GM19452 (cell line): ENCODE data around the gene AIP.
A peak's percentile ranks its signal among the peaks of the same experiment; 100 is the strongest.
"Not testable (repeated sequence)": the region's sequence is repeated elsewhere in the genome, so short reads cannot be mapped to it uniquely, and the experiment has no call there.

Experiments used
- ATAC-seq: cut with Tn5 transposase; IDR thresholded peaks from one replicate; pipeline ENCODE4 v1.9.1; 2021; ENCODE audit not compliant: unreplicated experiment

The AIP gene

DNA sequence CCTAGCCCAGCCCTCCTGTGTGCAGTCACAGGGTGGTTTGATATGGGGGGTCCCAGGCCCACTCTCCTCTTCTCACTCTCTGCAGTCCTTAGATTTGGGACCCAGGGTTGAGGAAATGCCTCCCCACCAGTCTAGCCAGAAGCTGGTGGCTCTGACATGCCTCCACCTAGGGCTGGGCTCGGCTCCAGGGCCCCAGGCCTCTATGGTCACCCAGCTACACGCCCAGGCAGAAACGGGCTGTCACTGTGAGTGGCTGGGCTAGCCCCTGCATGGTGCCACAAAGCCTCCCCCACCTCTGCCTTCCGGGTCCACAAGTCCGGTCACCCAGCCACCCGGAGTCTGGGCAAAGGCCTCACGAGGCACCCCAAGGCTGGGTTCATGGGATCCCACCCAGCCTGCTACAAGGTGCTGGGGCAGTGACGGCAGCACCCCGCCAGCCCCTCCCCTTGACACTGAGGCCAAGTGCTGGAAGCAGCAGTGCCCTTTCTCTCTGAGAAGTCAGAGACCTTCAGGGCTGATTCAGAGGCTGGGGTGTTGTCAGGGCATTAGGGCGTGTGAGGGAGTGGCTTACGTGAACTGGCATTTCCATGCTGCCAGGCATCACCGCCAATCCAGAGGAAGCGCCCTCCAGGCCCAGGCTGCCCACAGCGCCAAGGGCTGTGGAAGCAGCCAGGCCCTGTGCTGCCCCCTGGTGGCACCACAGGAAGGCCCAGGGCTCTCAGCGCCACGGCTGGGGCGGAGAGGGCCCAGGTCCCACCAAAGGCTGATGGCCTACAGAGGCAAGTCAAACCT is 23.0 kb downstream of the AIP start:
- ATAC-seq = no peak

DNA sequence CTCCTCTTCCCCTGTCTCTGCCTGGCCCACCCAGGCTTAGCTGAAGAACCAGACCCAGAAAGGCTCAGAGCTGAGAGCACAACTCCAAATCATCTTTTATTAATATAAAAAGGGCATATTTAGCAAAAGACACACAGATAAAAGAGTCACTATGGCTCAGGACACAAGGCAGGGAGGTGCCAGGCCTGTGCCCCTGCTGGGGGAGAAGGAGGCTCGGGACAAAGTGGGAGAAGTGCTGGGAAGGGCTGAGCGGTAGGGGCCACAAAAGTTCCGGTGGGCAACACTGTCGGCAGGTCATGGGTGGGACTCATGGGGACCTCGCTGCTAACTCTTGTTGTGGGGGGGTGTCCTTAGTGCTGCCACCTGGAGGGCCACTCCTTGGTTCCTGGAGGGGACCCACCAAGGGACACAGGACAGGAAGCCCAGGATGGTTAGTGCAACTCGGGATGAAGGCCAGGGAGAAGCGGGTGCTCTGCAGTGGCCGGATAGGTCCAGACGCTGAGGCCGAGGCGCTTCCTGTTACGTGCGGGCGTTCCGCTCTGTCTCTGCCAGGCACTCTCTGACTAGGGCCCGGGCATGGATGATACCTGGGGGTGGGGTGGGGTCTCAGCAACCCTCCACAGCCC is 23.7 kb downstream of the AIP start:
- ATAC-seq = no peak

DNA sequence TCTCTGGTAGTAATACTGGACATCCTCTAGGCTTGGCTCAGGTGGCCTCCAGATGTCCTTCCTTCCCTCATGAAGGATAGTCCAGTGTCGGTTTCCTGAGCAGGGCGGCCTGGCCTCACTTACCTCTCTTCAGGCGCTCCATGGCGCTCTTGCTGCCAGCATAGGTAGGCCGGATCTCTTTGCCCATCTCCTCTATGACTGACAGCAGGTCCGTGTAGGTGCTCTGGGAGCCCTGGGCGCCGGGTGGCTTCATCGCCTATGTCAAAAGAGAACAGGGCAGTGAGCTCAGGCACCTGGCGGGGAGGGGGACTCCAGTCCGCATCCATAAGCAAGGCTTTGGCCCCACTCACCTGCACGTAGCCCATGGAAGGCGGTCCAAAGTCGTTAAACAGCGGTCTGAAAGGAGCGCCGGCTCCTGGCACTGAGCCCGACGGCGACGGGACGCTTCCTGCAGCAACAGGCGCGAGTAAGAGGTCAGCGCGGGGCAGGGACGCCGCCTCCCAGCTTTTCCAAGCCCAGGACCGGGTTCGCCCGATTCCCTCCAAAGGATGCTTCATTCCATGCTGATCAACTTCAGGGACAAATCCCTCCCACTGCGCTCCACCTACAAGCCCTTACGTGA is 24.5 kb downstream of the AIP start:
- ATAC-seq = no peak

DNA sequence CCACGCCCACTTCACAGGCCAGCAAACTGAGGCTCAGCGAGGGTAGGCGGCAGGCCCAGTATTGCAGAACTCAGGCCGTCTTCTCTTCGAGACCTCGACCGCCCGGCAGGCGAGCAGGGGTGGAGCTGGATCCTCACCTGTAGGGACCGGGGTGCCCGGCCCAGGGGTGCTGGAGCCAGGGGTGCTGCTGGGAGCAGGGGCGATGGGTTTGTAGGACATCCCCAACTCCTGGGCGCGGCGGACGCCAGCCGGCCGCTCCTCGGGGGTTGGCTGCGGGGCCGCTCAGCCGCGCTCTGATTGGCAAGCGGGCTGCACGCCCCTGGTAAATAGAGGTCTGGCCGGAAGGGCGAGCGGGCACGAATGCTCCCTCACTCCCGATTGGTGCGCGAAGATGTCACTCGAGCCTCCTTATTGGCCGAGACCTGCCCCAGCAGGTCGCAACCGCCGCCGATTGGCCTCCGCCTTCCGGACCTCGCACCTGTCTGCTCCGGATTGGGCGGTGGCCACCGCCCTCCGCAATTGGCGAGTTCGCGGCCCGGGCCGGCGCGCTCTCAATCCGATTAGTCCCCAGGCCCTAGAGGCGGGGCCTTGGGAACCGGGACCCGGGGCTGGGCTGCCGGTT is 25.1 kb downstream of the AIP start, which contains the start of gene CDK2AP2:
Gene CDK2AP2 (minus strand): TSS at position 299 of the 622 bp plus-strand sequence. CDS start 80 bp downstream, at position 219.
- peak; percentile 76 for ATAC-seq

DNA sequence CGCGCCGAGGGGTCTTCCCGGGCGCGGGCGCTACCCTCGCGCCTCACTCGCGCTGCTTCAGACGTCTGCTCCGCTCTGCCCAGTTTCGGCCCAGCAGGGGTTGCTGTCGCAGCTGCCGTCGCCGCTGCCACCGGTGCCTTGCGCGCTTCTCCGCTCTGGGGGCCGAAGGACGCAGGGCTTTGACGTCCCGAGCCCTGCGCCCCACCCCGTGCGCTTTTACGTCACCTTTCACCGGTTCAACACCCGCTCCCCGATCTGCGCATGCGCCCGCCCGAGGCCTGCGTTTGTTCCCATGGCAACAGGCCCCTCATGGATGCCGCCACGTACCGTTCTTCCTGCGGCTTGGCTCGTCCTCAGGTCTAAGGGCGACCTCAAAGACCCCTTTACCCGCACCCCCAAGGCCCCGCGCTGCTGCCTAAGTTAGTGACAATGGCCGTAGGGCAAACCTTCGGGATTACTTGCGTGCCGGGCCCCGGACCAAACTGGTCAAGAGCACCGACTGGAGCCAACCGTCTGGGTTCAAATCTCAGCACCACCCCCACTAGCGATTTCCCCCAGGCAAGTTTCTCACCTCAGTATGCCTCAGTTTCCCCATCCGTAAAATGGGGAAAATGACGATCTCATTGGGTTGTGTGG is 25.8 kb downstream of the AIP start:
- ATAC-seq = peak; percentile 39

DNA sequence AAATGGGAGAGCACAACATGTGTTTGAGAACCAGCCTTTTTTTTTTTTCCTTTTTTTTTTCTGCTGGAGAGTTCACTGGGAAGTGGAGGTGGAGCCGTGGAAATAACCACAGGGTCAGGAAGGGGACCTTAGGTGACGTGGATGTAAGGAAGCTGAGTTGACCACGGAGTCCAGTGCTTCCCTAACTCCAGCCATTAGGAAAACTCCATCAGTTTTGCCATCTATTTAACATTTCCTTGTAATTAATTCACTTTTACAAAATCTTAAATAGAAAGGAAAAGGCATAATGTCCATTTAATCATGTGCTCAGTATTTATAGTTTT is 27.2 kb downstream of the AIP start:
- no peak for ATAC-seq

DNA sequence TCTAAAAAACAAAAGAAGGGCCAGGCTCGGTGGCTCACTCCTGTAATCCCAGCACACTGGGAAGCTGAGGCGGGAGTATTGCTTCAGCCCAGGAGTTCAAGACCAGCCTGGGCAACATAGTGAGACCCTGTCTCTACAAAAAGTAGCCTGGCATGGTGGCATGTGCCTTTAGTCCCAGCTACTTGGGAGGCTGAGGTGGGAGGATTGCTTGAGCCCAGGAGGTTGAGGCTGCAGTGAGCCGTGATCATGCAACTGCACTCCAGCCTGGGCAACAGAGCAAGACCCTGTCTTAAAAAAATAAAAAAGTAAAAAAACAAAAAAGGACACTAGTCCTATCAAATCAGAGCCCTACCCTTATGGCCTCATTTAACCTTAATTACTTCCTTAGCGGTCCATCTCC is 28.7 kb downstream of the AIP start:
- not testable (repeated sequence) for ATAC-seq

DNA sequence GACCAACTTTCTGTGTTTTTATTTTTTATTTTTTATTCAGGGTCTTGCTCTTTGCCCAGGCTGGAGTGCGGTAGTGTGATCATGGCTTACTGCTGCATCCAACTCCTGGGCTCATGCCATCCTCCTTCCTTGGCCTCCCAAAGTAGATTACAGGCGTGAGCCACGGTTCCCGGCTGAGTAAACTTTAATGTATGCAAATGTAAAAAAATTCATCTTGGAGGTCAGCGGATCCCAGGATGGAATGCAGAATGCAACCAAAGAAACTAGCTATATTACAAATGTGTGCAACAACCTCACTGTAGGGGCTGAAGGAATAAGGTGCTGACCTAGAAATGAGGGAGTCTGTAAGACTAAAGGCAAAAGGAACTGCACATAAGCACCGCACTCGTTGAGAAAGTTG is 31.3 kb downstream of the AIP start:
- no peak for ATAC-seq

DNA sequence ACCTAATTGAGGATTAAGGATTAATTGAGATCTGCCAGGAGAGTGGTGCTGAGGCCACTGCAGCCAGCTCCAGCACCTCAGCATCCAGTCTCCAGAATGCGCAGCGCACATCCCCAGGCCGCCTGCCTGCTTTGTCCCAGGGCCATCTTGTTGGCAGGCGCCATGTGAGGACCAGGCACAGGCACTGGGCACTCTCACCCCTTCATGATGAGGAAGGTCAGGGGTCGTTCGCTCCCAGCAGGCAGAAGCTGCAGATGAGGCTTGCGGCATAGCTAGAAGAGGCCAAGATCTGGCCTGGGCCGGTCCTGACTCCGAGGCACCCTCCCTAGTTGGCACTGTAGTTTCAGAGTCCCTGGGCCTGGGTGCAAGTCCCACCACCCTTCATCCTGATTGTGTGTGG is 34.0 kb downstream of the AIP start:
- ATAC-seq = no peak

DNA sequence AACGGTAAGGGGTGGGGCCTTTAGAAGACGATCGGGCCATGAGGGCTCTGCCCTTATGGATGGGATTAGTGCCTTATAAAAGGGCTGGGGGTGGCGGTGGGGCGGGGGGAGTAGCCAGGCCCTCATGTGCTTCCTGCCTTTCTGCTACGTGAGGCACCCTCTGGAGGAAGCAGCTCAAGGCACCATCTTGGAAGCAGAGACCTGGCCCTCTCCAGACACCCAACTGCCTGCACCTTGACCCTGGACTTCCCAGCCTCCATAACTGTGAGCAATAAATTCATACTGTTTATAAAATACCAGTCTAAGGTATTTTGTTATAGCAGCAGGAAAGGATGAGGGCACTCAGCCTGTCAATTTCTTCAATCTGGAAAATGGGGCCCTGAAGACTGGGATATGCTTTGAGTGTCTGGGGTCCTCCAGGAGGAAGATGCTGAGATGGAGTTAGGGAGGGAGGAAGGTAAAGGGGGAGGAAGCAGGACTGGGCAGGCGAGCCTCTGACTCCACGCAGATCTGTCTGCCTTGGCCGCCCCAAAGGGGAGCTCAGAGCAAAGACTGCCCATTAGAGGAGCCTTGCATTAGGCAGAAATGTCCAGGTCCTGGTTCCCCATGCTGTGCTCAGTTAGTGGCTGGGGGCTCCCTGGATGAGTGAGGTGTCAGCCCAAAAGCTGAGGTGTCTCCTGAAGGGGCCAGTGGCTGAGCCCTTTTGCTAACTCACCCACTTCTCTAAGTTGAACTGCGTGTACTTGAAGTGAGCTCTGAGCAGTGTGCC is 35.1 kb downstream of the AIP start:
- no peak for ATAC-seq

DNA sequence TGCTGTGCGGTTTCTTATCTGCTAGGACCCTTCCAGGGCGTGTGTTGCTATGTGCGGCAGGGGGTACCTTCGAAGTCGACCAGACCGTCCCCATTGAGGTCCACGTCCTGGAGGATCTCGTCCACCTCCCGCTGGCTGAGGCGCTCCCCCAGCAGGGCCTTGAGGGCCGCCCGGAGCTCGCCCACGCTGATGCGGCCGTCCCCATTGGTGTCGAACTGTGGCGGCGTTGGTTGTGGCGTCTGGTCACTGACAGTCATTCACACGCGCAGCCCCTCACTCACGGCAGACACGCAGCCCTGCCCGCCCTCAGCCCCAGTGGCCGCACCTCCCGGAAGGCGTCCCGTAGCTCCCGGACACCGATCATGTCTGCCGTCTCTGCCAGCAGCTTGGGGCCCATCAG is 36.9 kb downstream of the AIP start:
- no peak for ATAC-seq

DNA sequence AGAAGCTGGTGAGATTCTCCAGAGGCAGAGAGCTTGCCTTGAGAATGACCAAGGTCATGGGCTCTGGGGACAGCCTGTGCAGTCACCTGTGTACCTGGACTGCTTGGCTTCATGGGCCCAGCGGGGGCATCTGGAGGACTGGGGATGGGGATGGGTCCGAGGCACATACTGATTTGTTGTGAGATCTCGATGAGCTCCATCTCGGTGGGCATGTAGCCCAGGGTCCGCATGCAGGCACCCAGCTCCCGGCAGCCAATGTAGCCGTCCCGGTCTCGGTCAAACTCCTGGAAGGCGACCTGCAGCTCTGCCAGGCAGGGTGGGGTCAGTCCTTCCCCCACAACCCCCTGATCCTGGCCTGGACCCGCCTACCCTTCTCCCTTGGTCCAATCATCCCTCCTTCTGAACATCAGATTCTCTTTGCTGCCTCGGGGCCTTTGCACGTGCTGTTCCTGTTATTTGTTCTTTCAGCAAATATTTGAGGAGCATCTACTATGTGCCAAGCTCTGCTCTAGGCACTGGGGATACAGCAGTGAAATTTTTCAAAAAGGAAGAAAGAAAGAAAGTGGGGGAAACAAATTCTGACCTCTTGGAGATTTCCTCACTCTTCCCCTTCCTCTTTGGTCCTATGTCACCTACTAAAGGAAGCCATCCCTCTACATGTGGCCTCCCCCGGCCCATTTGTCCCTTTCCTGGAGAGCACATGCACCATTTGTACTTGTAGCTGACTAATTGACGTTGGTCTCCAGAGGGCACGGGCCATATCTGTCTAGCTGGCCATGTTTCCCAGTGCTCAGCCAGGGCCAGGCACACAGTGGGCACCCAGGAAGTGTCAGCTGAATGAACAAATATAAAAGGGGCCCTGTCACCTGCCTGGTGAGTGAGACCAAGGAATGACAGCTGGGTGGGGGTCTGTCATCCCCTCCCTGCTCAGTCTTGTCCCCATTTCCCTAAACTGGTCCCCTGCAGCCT is 38.3 kb downstream of the AIP start:
- no peak for ATAC-seq

DNA sequence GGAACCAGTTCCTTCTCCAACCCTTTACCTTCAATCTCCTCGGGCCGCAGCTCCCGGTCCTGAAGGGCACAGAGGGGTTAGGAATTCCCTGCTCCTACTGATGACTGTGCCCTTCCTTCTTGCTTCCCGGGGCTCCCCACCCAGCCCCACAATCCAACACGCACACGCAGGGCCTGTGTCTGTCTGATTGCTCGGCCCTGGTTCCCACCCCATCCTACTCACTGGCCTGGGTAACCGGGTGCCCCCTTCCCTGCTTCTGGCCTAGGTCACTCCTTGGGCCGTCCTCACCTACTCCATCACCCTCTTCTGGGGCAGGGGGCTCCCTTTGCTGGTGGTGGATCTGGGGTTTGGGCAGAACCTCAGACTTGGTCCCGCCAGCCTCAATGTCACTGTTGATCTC is 39.1 kb downstream of the AIP start:
- ATAC-seq = no peak

DNA sequence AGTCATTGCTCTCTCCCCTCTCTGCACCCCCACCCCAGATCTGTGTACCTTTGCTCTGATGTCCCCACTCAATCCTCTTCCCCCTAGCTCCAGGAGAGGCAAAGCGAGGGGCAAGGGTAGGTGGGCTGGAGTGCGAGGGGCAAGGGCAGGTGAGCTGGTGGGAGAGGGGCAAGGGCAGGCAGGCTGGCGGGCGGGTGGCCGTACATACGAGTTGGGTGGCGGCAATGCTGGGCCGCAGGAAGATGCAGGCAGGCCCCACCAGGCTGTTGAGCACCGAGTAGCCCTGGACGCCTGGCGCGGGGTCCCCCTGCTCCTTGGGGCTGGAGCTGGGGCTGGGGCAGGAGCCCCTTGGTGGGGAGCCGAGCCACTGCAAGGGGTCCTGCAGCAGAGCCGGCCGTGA is 39.5 kb downstream of the AIP start:
- no peak for ATAC-seq

DNA sequence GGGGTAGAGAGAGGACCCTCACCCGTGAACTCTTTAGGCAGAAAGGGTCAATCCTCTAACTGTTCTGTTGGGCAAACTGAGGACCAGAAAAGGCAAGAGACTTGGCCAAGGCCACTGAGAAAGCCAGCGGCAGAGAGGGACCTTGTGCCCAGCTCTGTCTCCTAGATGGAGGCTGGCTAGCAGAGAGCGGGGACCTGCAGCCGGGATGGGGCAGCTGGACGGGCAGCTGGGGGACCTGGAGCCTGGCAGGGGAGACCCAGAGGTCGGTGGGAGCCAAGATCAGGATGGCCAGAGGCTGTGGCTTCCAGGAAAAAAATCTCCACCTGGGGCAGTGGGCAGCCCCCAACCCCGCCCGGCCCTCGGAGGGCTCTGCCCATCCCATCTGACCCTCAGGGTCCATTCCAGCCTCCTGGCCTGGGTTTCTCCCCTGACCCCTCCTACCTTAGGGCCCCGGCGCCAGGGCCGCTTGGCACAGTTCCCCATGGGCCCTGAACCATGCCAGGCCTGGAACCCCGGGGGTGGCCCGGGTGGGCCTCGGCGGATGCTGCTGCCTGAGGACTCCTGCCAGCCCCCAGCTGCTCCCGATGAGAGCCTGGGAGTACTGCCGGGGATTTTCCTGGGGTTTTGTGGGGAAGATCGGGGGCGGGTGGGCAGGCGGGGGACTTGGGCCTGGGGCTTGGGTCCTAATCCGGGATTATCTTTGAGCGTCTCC is 40.2 kb downstream of the AIP start, which contains the start of gene CABP2:
Gene CABP2 (minus strand): TSS at position 603 of the 712 bp plus-strand sequence. CDS start 120 bp downstream, at position 483.
- ATAC-seq = no peak

DNA sequence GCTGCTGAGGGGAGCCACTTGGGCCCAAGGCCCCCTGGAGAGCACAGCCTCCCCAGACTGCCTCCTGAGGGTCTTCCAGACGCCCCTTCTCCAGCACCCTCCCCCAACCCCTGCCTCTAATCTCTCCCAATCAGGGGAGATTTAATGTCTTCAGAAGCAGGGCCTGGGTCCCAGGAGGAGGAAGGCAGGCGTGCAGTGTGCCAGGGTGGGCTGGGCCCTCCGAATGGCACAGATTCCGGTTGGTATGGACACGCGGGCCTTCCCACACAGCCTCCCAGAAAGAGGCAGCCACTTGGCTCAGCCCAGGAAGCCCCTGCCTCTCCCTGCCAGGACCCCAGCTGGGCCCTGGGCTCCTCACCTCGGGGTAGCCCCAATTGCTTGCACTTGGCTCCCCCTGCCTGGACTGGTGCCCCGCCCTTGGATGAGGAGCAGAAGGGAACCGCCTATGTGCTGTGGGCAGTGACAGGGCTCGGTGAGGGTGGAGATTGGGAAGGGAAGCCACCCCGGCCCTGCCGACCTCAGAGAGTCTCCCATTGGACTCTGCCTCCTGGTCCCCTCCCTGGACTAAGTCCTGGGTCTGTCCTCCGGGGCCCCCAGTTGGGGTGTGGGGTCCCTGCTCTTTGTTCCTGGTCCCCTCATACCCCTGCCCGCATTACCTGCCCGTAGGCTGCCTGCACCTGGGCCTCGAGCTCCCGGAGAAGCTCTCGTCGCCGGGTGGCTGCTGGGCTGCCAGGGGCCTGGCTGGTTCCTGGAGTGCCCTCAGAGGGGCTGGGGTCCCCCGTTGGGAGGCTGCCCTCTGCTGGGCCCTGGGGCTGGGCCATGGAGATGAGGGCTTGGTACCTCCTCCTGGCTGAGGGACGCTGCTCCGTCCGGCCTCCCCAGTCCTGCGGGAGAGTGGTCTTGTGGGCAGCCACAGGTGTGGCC is 41.0 kb downstream of the AIP start:
- ATAC-seq = no peak

DNA sequence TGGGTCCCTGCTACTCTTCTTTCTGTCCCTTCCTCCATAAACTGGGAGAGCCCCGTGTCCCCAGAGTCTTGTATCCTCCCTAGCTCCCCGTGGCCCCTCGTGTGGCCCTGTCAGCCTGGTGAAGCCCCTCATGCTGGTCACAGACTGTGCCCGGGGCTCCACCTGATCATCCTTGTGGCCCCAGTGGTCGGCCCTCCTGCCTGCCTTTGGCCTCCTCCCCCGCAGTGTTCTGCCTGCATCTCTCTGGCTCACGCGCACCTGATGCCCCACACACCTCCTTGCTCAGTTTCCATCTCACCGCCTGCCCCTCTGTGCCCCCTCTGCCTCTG is 41.6 kb downstream of the AIP start:
- no peak for ATAC-seq
